GM21423 (cell line): ENCODE data around the gene MAP4K2.
"Not testable (repeated sequence)": the region's sequence is repeated elsewhere in the genome, so short reads cannot be mapped to it uniquely, and the experiment has no call there.

Experiments
- ATAC-seq: cut with Tn5 transposase; IDR thresholded peaks from one replicate; pipeline ENCODE4 v1.9.1; 2021; ENCODE audit warnings: mild to moderate bottlenecking, moderate library complexity; ENCODE audit not compliant: unreplicated experiment

Gene MAP4K2

GRCh38 chr11:64803158-64803845 is at the start of gene MAP4K2:
MAP4K2 (minus strand) TSS chr11:64803214; CDS start chr11:64803149, 65 bp downstream.
- peak; percentile 62 for ATAC-seq

- ATAC-seq: peak; percentile 14
These were observed 48.9 kb upstream of the MAP4K2 start for GRCh38 chr11:64851831-64852351.

- ATAC-seq: peak; percentile 59
These were observed 48.1 kb upstream of the MAP4K2 start for GRCh38 chr11:64850979-64851567.

- no peak for ATAC-seq
These were observed 46.8 kb upstream of the MAP4K2 start for GRCh38 chr11:64849598-64850356.

GRCh38 chr11:64848826-64849597 is 46.0 kb upstream of the MAP4K2 start:
- ATAC-seq: no peak

- ATAC-seq: no peak
These were observed 45.3 kb upstream of the MAP4K2 start for GRCh38 chr11:64848214-64848825.

- no peak for ATAC-seq
These were observed 44.1 kb upstream of the MAP4K2 start for GRCh38 chr11:64846998-64847666.

GRCh38 chr11:64845776-64846129 is 42.7 kb upstream of the MAP4K2 start:
- not testable (repeated sequence) for ATAC-seq

GRCh38 chr11:64845129-64845775 is 42.2 kb upstream of the MAP4K2 start:
- ATAC-seq: no peak

GRCh38 chr11:64844330-64845128 is 41.5 kb upstream of the MAP4K2 start, which contains the start of gene CDC42BPG:
CDC42BPG (minus strand) TSS chr11:64844653; CDS start chr11:64844569, 84 bp downstream.
- ATAC-seq: no peak

- ATAC-seq: no peak
These were observed 40.8 kb upstream of the MAP4K2 start for GRCh38 chr11:64843686-64844329.

GRCh38 chr11:64842851-64843685 is 40.1 kb upstream of the MAP4K2 start:
- no peak for ATAC-seq

GRCh38 chr11:64842366-64842759 is 39.3 kb upstream of the MAP4K2 start:
- ATAC-seq: no peak

- ATAC-seq: no peak
These were observed 38.8 kb upstream of the MAP4K2 start for GRCh38 chr11:64841592-64842365.

- no peak for ATAC-seq
These were observed 37.1 kb upstream of the MAP4K2 start for GRCh38 chr11:64839887-64840782.
